HG03060 (cell line): Measurements from ENCODE around the gene S100A2.
"Not testable (repeated sequence)": the region's sequence is repeated elsewhere in the genome, so short reads cannot be mapped to it uniquely, and the experiment has no call there.

ENCODE experiments used
- ATAC-seq: cut with Tn5 transposase; IDR thresholded peaks from one replicate; pipeline ENCODE4 v1.9.1; 2021; ENCODE audit warnings: low read depth, moderate number of reproducible peaks; ENCODE audit not compliant: unreplicated experiment

Gene S100A2

DNA sequence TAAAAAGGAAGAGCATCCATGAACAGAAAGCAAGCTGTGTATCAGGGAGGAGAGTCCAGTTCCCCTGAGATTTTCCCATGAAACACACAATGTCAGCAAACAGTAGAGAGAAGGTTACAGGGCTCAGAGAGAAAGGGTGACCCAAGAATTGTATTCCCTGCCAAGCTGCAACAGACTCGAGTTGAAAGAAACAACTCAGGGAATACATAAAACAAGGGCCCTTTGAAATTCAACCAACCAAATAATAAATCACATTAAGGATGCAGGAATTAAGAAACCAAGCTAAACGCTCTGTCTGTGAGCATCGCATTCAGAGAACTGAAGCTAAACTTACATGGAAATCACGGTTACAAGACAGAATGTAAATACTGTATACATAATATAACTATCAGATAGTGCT lies 27.1 kb upstream of the S100A2 start:
- no peak for ATAC-seq

DNA sequence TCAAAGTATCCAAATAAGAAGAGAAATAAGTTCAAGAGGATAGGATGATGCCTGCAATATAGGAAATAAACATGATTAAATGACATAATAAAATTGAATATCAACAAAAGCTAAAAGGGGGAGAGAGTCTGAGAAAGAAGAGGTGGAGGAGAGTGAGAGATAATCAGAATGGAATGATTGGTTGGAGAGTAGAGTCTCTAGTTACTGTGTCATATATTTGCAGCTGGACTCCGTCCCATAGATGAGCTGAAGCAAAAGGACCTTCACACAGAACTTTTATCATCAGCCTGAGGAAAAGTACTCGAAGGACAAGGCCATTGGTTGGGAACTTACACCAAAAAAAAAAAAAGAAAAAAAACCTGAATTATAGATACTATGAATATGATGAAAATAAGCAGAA lies 22.8 kb upstream of the S100A2 start:
- ATAC-seq, result no peak

DNA sequence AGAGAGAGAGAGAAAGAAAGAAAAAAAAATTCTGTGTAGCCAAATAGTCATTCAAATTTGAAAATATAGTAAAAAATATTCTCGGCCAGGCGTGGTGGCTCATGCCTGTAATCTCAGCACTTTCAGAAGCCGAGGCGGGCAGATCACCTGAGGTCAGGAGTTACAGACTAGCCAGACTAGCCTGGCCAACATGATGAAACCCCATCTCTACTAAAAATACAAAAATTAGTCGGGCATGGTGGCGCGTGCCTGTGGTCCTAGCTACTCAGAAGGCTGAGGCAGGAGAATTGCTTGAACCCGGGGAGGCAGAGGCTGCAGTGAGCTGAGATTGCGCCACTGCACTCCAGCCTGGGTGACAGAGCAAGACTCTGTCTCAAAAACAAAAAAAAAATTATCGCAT lies 22.4 kb upstream of the S100A2 start:
- not testable (repeated sequence) for ATAC-seq

DNA sequence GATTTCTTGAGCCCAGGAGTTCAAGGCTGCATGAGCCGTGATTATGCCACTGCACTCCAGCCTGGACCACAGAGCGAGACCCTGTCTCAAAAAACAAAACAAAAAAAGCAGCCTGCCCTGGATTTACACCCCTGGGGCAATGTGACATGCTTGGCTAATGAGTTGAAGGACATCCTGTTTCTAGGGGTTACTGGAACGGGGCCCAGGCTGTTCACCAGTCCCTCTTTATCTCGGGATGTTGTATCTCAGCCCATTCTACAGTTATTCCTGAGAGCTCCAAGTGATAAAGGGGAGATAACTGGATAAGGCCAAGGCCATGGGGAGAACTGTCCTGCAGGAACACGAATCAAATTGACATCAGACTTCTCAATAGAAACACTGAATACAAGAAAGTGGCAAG lies 21.7 kb upstream of the S100A2 start:
- ATAC-seq, result no peak

DNA sequence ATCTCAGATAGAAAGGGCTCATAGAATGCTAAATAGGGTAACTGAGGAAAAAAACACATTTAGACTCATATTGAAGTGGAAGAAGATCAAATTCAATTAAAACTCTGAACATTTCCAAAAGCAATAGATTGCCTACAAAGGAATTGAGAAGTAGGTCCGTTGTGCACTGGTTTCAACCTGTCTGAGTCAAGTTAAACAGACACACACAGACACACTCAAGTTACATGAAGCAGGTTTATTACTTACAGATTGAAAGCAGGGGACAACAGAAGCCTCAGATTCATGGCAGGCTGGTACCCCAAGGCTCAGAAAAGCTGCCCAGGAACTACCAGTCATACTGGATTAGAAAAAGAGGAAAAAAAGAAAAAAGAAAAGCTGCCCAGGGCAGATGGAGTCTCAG lies 20.7 kb upstream of the S100A2 start:
- ATAC-seq, result no peak

DNA sequence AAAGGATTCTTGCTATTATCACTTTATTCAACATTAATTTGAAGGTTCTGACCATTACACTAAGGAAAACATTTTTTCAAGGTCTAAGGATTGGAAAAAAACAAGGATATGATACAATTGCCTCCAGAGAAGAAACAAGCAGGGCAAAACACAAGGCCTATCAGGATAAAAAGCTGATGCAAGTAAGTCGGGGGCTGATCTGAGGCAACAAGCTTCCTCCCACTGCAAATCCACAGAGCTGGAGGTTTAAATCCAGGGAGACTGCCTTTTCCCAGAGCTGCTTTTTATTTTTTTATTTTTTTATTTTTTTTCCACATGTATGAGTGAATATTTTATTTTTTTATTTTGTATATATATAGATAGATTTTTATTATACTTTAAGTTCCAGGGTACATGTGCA lies 19.4 kb upstream of the S100A2 start:
- no peak for ATAC-seq

DNA sequence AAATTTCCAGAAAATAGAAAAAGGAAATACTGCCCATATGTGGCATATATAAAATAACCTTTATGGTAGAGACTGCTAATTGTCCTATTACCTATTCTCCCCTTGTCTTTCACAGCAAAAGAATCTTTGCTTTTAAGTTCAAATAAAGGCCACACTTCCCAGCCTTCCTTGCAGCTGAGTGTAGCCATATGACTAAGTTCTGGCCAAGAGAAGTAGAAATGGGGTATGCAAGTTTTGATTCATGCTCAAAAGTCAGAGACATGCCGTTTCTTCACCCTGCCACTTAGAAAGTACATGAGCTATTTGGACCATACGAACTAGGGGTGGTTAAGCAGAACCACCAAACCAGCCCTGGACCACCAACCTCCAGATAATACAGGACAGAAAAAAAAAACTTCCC lies 18.3 kb upstream of the S100A2 start:
- ATAC-seq, result no peak

DNA sequence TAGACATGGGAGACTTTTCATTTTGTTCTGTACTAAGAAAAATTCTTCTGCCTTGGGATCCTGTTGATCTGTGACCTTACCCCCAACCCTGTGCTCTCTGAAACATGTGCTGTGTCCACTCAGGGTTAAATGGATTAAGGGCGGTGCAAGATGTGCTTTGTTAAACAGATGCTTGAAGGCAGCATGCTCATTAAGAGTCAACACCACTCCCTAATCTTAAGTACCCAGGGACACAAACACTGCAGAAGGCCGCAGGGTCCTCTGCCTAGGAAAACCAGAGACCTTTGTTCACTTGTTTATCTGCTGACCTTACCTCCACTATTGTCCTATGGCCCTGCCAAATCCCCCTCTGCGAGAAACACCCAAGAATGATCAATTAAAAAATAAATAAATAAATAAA lies 17.9 kb upstream of the S100A2 start:
- ATAC-seq, result not testable (repeated sequence)

DNA sequence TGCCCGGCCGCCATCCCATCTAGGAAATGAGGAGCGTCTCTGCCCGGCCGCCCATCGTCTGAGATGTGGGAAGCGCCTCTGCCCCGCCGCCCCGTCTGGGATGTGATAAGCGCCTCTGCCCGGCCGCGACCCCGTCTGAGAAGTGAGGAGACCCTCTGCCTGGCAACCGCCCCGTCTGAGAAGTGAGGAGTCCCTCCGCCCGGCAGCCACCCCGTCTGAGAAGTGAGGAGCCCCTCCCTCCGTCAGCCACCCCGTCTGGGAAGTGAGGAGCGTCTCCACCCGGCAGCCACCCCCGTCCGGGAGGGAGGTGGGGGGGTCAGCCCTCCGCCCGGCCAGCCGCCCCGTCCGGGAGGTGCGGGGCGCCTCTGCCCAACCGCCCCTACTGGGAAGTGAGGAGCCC lies 17.2 kb upstream of the S100A2 start:
- not testable (repeated sequence) for ATAC-seq

DNA sequence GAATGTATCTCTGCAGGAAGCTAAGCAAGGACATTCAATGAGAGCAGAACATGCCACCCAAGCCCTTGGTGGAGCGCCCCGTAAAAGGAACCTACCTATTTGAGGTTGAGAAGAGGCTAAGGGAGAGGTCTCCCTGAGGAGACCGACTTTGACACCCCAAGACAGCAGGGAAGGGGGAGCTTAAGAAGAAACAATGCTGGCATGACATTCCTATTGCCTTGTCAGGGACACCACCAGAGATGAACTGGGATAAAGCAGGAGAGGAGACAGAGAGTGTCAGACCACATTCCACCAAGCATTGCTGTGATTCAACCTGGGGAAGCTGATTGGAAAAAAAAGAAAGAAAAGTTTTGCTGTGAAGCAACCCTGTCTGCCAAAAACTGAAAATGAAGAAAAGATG lies 13.3 kb upstream of the S100A2 start:
- no peak for ATAC-seq

DNA sequence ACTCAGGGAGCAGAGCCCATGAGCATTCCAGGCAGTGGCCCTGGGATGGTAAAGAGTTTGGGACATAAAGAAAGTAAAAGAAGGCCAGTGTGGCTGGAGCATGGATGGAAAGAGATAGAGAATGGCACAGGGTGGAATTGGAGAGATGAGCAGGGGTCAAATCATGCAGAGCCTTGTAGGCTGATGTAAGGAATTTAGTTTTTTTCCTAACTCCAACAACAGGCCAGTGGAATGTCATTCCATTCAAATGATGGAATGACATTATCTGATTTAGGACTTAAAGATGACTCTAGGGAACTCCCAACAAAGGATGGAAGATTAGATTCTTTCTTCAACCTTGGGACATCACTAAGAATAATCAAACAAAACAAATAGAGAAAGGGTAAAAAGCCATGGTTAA lies 12.8 kb upstream of the S100A2 start:
- ATAC-seq, result no peak

DNA sequence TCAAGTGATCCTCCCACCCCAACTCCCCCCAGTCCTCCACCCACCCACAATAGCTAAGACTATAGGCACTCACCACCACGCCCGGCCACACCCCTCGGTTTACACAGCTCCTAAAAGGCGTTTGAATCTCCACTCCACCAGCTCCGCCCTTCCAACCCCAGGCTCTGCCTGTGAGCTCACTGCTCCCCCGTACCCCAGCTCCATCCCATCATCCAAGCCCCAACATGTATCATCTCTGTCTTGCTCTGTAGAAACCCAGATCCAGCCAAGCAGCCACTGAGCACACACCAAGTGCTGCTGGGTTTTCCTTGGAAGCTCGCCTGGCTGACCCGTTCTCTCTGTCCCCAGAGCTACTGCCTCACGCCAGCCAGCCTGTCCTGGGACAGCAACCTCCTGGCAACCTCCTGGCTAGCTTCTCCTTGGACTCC lies 12.0 kb upstream of the S100A2 start:
- ATAC-seq, result no peak

DNA sequence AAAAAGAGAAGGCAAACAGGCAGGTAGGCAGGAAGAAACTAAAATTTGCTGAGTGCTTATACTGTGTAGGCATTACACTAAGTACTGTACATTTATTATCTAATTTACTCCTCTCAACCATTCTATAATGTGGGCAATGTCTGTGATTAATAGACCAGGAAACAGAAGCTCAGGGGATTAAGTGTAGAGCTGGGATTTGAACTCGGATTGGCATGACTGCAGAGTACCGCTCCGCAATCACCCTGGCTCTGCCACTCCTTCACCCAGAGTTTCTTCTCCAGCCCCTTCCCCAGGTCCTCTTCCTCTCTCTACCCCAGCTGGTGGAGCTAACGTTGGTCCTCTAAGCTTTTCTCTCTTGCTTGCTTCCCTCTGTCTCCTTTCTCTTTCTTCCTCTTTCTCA lies 11.5 kb upstream of the S100A2 start:
- no peak for ATAC-seq

DNA sequence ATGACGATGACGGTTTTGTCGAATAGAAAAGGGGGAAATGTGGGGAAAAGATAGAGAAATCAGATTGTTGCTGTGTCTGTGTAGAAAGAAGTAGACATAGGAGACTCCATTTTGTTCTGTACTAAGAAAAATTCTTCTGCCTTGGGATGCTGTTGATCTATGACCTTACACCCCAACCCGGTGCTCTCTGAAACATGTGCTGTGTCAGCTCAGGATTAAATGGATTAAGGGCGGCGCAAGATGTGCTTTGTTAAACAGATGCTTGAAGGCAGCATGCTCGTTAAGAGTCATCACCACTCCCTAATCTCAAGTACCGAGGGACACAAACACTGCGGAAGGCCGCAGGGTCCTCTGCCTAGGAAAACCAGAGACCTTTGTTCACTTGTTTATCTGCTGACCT lies 9.9 kb upstream of the S100A2 start:
- ATAC-seq, result not testable (repeated sequence)

DNA sequence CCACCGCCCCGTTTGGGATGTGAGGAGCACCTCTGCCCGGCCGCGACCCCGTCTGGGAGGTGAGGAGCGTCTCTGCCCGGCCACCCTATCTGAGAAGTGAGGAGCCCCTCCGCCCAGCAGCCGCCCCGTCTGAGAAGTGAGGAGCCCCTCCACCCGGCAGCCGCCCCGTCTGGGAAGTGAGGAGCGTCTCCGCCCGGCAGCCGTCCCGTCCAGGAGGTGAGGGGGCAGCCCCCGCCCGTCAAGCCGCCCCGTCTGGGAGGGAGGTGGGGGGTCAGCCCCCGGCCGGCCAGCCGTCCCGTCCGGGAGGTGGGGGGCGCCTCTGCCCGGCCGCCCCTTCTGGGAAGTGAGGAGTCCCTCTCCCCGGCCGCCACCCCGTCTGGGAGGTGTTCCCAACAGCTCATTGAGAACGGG lies 9.4 kb upstream of the S100A2 start:
- not testable (repeated sequence) for ATAC-seq

DNA sequence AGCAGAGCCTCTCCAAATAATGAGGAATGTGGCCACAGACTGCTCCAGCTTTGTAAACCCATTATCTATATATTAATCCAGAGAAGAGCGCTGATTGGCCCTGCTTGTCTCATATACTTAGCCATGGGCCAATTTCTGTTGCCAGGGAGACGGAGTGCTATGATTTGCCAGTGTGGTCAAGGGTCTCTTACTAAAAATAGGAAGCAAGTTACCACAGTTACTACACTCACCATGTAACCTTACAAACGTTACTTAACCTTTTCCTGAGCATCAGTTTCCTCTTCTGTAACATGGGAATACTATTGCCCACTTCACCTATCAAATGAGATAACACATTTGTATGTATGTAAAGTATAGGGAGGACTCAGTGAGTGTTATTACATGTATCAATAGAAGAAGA lies 7.7 kb upstream of the S100A2 start:
- no peak for ATAC-seq

DNA sequence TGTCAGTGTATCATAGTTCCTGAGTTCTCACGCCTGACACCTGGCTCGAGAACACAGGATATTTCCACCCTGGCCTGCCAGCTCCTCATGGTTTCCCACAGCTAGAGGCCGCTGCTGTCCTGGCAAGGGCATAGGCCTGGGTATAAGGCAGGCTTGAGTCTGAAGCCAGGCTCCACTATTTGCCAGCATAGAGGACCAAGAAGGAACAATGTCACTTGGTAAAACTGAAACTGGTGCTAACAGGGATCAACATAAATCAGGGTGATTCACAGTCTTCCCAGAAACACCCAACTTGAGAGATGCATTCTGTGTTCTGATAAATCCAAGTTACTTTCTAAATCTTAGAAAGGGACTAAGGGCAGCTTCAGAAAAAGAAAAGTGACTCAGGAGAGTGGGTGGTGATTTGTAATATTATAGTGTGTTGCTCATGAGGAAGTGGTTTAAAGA lies 6.9 kb upstream of the S100A2 start:
- ATAC-seq, result no peak

DNA sequence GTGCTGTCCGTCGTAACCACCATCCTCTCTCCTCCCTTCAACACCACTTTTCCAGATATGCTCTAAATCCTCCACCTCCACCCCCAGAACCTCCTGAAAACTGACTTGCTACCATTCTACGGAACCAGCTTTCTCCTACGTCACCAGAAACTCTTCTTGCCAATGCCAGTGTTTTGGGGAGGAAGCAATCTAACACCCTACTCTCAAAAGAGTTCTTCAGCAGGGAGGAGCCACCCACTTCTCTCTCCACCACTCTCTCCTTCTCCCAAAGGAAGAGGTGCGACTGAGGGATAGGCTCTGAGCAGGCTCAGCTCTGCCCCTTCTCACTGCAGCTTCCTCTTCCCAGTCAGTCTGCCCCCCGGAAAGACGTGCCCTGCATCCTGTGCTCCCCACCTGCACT lies 6.1 kb upstream of the S100A2 start:
- ATAC-seq, result no peak

DNA sequence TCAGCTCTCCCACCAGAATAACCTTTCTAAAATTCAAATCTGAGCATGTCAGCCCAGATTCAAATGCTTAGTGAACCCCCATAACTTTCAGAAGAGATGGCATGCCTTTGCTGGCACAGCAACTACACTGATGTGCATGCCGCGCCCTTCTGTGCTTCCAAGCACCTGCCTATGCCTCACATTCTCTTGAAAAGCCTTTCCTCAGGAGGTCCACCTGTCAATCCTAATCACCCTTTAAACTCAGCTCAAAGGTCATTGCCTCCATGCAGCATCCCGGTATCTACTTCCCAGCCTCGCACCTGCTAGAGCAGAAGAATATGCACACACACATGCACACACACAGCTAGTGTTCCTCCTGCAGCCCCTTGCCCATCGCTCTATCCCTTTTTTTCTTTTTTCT lies 5.2 kb upstream of the S100A2 start:
- ATAC-seq, result no peak

DNA sequence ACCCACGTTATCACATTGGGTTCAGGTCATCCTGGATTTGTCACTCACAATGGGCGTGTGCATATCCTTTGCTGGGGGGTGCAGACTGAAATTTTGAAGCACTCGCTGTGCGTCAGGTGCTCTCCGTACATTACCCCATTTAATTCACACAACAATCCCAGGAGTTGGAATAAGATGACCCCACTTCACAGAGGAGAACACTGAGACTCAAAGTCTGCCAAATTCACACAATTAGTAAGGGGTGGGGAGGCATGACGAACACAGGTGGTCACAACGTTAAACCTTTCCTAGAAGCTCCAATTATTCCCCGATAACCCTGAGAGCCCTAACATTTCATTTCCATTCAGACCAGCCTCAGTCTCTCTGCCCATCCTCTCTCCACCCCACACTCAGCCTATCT lies 3.8 kb upstream of the S100A2 start:
- no peak for ATAC-seq

DNA sequence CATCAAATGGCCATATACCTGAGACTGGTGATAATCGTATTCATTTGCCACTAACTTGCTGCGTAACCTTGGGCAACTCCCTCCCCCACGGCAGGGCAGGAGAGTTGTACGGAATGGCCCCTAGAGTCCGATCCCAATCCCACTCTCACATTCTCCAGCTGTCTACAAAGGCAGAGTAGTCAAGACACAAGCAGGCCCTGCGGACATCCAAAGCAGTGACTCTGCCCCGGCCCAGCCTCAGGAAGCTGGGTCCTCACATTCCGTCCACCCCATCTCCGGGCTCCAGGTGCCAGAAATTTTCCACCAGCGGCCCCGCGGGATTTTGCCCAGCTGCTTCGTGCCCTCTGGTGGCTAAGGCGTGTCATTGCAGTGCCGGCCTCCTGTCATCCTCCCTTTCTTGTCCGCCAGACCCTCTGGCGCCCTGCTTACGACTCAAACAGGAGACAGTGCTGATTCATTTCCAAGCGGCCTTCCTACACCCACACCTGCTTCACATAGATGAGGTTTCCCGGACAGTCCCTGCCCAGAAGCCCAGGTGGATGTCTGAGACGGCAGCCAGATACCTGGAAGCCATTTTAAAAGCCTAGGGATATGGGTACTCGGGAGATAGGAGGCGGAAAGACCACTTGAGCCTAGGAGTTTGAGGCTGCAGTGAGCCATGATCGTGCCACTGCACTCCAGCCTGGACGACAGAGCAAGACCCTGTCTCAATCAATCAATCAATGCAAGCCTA lies 2.9 kb upstream of the S100A2 start:
- ATAC-seq, result no peak

DNA sequence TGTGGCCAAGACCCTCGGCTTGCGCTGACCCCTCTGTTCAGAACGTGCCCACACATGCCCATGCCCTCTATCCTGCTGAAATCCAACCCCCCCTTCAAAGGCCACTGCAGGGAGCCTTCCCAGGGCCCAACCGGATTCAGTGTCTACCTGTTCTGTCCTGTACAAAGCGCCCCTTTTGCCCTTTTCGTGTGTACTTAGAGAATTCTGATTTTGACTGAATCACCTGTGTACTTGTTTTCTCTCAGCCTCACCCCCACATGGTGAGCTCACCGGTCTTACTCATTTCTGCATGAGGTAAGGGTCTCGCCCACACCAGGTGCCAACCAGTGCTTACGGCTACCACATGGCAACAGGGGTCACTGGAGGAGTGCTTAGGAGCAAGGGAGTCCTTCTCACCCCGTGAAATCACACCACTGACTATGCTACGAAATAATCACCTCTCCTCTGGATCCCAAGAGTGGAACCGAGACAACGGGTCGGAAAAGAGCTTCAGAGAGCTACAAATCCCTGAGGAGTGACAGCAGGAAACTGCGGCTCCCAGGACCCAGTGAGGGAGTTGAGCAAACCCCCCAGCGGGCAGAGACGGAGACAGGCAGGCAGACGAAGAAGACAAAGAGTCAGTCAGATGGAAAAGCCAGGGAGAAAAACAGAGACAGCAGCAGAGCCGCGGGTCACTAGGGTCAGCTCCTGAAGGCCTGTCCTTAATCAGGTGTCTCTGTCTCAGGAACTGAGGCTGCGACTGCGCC lies 2.1 kb upstream of the S100A2 start:
- no peak for ATAC-seq
